Measurements from ENCODE around the gene ANKDD1A.

- no peak for TF ChIP-seq YY1 (IDR thresholded peaks at IDR 0.05; ENCODE audit: insufficient read depth, insufficient read length)
- no peak for TF ChIP-seq ZNF274 (IDR thresholded peaks at IDR 0.05; ENCODE audit: low read depth, low read length)
Measured at GRCh38 chr15:64948916-64949315, 37.2 kb downstream of the ANKDD1A start.

Data from NT2/D1 (cell line).